CD4-positive, CD25-positive, alpha-beta regulatory T cell (primary cell): ENCODE data around the gene FBXL20. TPM values are rescaled to one million over a fixed set of nuclear protein-coding genes. Genes with fewer than 3 reads are reported as not detected.
"Not testable (repeated sequence)": the region's sequence is repeated elsewhere in the genome, so short reads cannot be mapped to it uniquely, and the experiment has no call there.

Experiments used
- ATAC-seq, 2 donors: fragments of 150-1000 bp; cut with Tn5 transposase; one replicate each; pipeline ENCODE4 v1.10.0; 2021; ENCODE audit warnings: low read depth in 2 of 2, moderate number of reproducible peaks in 2 of 2, moderate library complexity in 1 of 2
- DNase-seq, 3 donors: peaks; one replicate each; pipeline versions ENCODE4 v3.0.0 to v3.0.0-alpha.2; 2012 to 2022; ENCODE audit warnings: mixed read lengths in 1 of 3
- H3K27ac ChIP-seq: one replicate; pipeline ENCODE4 v1.7.0; 2013; ENCODE audit warnings: mild to moderate bottlenecking, low read length; ENCODE audit not compliant: insufficient read depth, poor library complexity, severe bottlenecking
- H3K27me3 ChIP-seq: one replicate; pipeline ENCODE4 v1.7.0; 2013; ENCODE audit warnings: low read length; ENCODE audit not compliant: control insufficient read depth, insufficient read depth
- H3K36me3 ChIP-seq: one replicate; pipeline ENCODE4 v1.7.0; 2013; ENCODE audit warnings: mild to moderate bottlenecking, low read length, moderate library complexity; ENCODE audit not compliant: control insufficient read depth, insufficient read depth
- H3K4me1 ChIP-seq: 2 replicates; pipeline ENCODE4 v1.7.0; 2013; ENCODE audit warnings: mild to moderate bottlenecking, low read length; ENCODE audit not compliant: insufficient read depth, control insufficient read depth, poor library complexity, severe bottlenecking
- H3K4me3 ChIP-seq: one replicate; pipeline ENCODE4 v1.7.0; 2013; ENCODE audit warnings: low read depth, mild to moderate bottlenecking, low read length, moderate library complexity
- H3K9me3 ChIP-seq, 2 experiments: 1 replicate in 1 of 2; 2 replicates in 1 of 2; pipeline ENCODE4 v1.7.0; 2013; ENCODE audit warnings: low read length in 2 of 2, mild to moderate bottlenecking in 1 of 2, moderate library complexity in 1 of 2; ENCODE audit not compliant: control insufficient read depth in 2 of 2
- H3K27ac Mint-ChIP-seq, 3 donors: one replicate each; pipeline ENCODE4 v1.8.0; 2020 to 2022; ENCODE audit warnings: mild to moderate bottlenecking in 3 of 3, mixed read lengths in 3 of 3, moderate library complexity in 2 of 3
- H3K27me3 Mint-ChIP-seq: one replicate; pipeline ENCODE4 v1.8.0; 2022; ENCODE audit warnings: mild to moderate bottlenecking, mixed read lengths
- H3K36me3 Mint-ChIP-seq: one replicate; pipeline ENCODE4 v1.8.0; 2020; ENCODE audit warnings: mixed read lengths
- H3K4me1 Mint-ChIP-seq, 4 donors: one replicate each; pipeline ENCODE4 v1.8.0; 2020 to 2022; ENCODE audit warnings: mixed read lengths in 4 of 4, mild to moderate bottlenecking in 1 of 4
- H3K4me3 Mint-ChIP-seq, 4 donors: one replicate each; pipeline ENCODE4 v1.8.0; 2020 to 2022; ENCODE audit warnings: mild to moderate bottlenecking in 4 of 4, mixed read lengths in 4 of 4, moderate library complexity in 3 of 4
- H3K9me3 Mint-ChIP-seq, 7 donors: one replicate each; pipeline ENCODE4 v1.8.0; 2020 to 2022; ENCODE audit warnings: mixed read lengths in 7 of 7, mild to moderate bottlenecking in 3 of 7, moderate library complexity in 2 of 7
- polyA plus RNA-seq, 4 donors: library from polyadenylated mRNA; unstranded; fragments of 300-500 nt; fragmentation: Illumina TruSeq; gene quantifications; one replicate each; pipeline ENCODE4 v1.2.3, GENCODE V29; 2021
- total RNA-seq: library from RNA; stranded (reverse); gene quantifications from one replicate; pipeline ENCODE4 v1.2.3, GENCODE V29; 2022

The FBXL20 gene
- total and polyA plus RNA-seq, 5 donors from 2014 or later: 4.0 to 30.8 (median 5.5) TPM

GRCh38 chr17:39340731-39341130 is 60.7 kb downstream of the FBXL20 start:
- Mint-ChIP-seq H3K36me3 (peaks cover 22% of the 10 kb centered on the region), H3K9me3 (peaks cover 0 to 2% (median 0%) of the 10 kb centered on the region in 7 donors), H3K27ac (no peak overlapping the region), H3K4me1 (peaks cover 4 to 12% (median 8%) of the 10 kb centered on the region in 4 donors), H3K27me3 (no peaks in the 10 kb centered on the region), H3K4me3 (no peak overlapping the region)
- DNase-seq (no peak), ATAC-seq (no peak)
- Histone ChIP-seq H3K27me3 (no peaks in the 10 kb centered on the region), H3K36me3 (peaks cover 13% of the 10 kb centered on the region), H3K4me1 (no peaks in the 10 kb centered on the region), H3K9me3 (no peaks in the 10 kb centered on the region), H3K4me3 (no peak overlapping the region), H3K27ac (no peak overlapping the region)

- no peaks in the 10 kb centered on the region for H3K9me3 Mint-ChIP-seq
- peaks cover 24% of the 10 kb centered on the region for H3K36me3 Mint-ChIP-seq
- no peaks in the 10 kb centered on the region for H3K27me3 Mint-ChIP-seq
- DNase-seq (no peak), ATAC-seq (no peak)
- H3K27ac Mint-ChIP-seq: no peak overlapping the region
- Histone ChIP-seq H3K36me3 (peaks cover 13% of the 10 kb centered on the region), H3K4me3 (no peak overlapping the region), H3K4me1 (no peaks in the 10 kb centered on the region), H3K27me3 (no peaks in the 10 kb centered on the region), H3K9me3 (no peaks in the 10 kb centered on the region), H3K27ac (no peak overlapping the region)
- H3K4me3 Mint-ChIP-seq: no peak overlapping the region
- H3K4me1 Mint-ChIP-seq: peaks cover 0 to 9% (median 7%) of the 10 kb centered on the region in 4 donors
Observed at GRCh38 chr17:39339272-39339671, 62.2 kb downstream of the FBXL20 start.

- H3K27me3 ChIP-seq, H3K27ac ChIP-seq, H3K27ac Mint-ChIP-seq, H3K9me3 ChIP-seq, H3K4me1 ChIP-seq, H3K4me3 Mint-ChIP-seq, ATAC-seq, H3K4me1 Mint-ChIP-seq, H3K9me3 Mint-ChIP-seq, H3K27me3 Mint-ChIP-seq, DNase-seq, H3K4me3 ChIP-seq: not testable (repeated sequence)
- peaks cover 13% of the 10 kb centered on the region for H3K36me3 ChIP-seq
- H3K36me3 Mint-ChIP-seq: peaks cover 24% of the 10 kb centered on the region
Observed at GRCh38 chr17:39337649-39338048, 63.8 kb downstream of the FBXL20 start.

DNA sequence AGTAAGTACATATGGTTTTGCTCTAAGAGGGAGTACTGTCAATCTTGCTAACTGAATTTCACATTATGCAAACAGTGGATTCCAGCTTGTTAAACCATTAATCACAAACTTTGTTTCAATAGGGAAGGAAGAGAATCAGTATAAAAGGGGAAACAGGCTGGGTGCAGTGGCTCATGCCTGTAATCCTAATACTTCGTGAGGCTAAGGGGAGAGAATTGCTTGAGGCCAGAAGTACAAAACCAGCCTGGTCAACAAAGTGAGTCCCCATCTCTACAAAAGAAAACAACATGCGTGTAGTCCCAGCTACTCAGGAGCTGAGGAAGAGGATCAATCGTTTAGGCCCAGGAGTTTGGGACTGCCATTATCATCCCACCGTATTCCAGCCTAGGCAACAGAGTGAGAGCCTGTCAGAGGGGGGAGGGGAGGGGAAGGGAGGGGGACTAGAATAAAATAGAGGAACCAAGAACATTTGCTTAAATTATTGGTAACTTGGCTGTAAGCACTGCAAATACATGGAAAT is 65.7 kb downstream of the FBXL20 start:
- H3K36me3 Mint-ChIP-seq: peaks cover 21% of the 10 kb centered on the region
- peaks cover 4% of the 10 kb centered on the region for H3K36me3 ChIP-seq
- no peaks in the 10 kb centered on the region for H3K27me3 ChIP-seq
- no peak overlapping the region for H3K4me3 Mint-ChIP-seq
- H3K9me3 Mint-ChIP-seq: no peaks in the 10 kb centered on the region
- H3K4me1 ChIP-seq: no peaks in the 10 kb centered on the region
- H3K4me1 Mint-ChIP-seq: peaks cover 0 to 6% (median 3%) of the 10 kb centered on the region in 4 donors
- no peaks in the 10 kb centered on the region for H3K27me3 Mint-ChIP-seq
- H3K27ac ChIP-seq: no peak overlapping the region
- no peaks in the 10 kb centered on the region for H3K9me3 ChIP-seq
- ATAC-seq (no peak), DNase-seq (no peak)
- peak overlapping the region in 1 of 3 donors; percentile 63 for H3K27ac Mint-ChIP-seq
- H3K4me3 ChIP-seq: no peak overlapping the region

DNA sequence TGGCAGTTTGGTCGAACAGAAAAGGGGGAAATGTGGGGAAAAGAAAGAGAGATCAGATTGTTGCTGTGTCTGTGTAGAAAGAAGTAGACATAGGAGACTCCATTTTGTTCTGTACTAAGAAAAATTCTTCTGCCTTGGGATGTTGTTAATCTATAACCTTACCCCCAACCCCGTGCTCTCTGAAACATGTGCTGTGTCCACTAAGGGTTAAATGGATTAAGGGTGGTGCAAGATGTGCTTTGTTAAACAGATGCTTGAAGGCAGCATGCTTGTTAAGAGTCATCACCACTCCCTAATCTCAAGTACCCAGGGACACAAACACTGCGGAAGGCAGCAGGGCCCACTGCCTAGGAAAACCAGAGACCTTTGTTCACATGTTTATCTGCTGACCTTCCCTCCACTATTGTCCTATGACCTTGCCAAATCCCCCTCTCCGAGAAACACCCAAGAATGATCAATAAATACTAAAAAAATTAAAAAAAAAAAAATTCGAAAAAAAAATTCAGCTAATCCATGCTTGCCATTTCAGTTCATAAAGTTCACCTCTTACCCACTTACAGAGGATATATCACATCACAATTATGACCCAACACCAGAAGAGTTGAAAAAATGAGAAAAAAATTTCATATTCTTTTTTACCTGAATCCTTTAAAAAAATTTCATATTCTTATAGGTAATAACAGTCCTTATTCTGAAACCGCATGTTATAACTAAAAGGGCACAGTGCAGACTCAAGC is 67.2 kb downstream of the FBXL20 start:
- not testable (repeated sequence) for ATAC-seq, H3K27ac ChIP-seq, H3K4me1 Mint-ChIP-seq

DNA sequence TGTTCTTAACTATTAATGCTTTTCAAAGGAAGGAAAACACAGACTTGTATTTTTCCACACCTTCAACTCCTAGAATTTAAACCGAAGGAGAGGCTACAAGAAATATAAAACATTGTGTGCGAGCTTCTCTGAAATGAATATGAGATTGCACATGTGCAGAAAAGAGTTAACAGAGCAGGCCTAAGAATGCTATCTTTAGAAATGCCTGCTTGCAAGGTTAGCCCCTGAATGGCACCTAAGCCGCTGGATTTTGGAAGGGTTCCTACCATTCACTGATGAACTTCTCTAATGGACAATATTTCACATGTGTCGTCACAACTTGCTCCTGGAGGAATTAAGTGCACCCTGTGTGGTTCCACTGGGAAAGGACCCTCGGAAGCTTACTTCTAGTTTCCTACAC is 69.3 kb downstream of the FBXL20 start:
- H3K27me3 ChIP-seq: no peaks in the 10 kb centered on the region
- no peaks in the 10 kb centered on the region for H3K9me3 Mint-ChIP-seq
- H3K4me1 Mint-ChIP-seq: peaks cover 0 to 10% (median 3%) of the 10 kb centered on the region in 4 donors
- no peak overlapping the region for H3K4me3 ChIP-seq
- peaks cover 18% of the 10 kb centered on the region for H3K36me3 Mint-ChIP-seq
- ATAC-seq (no peak), DNase-seq (no peak)
- no peak overlapping the region for H3K4me3 Mint-ChIP-seq
- no peaks in the 10 kb centered on the region for H3K9me3 ChIP-seq
- H3K27me3 Mint-ChIP-seq: no peaks in the 10 kb centered on the region
- no peaks in the 10 kb centered on the region for H3K4me1 ChIP-seq
- H3K27ac Mint-ChIP-seq: no peak overlapping the region
- no peak overlapping the region for H3K27ac ChIP-seq
- no peaks in the 10 kb centered on the region for H3K36me3 ChIP-seq

More for the DNA sequence above, 67.2 kb downstream of the FBXL20 start:
- H3K4me1 ChIP-seq, H3K9me3 ChIP-seq, H3K9me3 Mint-ChIP-seq, H3K4me3 ChIP-seq, H3K4me3 Mint-ChIP-seq, H3K27ac Mint-ChIP-seq, H3K36me3 ChIP-seq, H3K27me3 Mint-ChIP-seq, DNase-seq, H3K27me3 ChIP-seq: not testable (repeated sequence)
- H3K36me3 Mint-ChIP-seq: peaks cover 19% of the 10 kb centered on the region

DNA sequence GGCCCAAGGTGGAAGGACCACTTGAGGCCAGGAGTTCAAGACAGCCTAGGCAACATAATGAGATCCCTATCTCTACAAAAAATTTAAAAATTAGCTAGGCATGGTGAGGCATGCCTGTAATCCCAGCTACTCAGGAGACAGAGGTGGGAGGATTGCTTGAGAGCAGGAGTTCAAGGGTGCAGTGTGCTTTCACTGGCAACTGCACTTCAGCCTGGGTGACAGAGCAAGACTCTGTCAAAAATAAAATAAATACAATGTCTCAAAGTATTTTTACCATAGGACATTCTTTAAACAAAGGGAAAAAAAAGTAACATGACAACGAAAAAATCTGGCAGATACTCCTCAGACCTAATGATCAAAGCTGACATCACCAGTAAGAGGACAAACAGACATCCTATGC is 72.6 kb downstream of the FBXL20 start:
- Mint-ChIP-seq H3K4me1 (peaks cover 0 to 15% (median 7%) of the 10 kb centered on the region in 4 donors), H3K9me3 (no peaks in the 10 kb centered on the region)
- ATAC-seq: no peak

GRCh38 chr17:39327109-39327508 is 74.3 kb downstream of the FBXL20 start:
- no peaks in the 10 kb centered on the region for H3K27me3 Mint-ChIP-seq
- H3K4me3 Mint-ChIP-seq: no peak overlapping the region
- H3K27ac Mint-ChIP-seq: no peak overlapping the region
- H3K4me3 ChIP-seq: no peak overlapping the region
- H3K9me3 ChIP-seq: no peaks in the 10 kb centered on the region
- no peaks in the 10 kb centered on the region for H3K9me3 Mint-ChIP-seq
- H3K27me3 ChIP-seq: no peaks in the 10 kb centered on the region
- H3K36me3 Mint-ChIP-seq: peaks cover 5% of the 10 kb centered on the region
- H3K27ac ChIP-seq: no peak overlapping the region
- H3K36me3 ChIP-seq: peaks cover 3% of the 10 kb centered on the region
- no peaks in the 10 kb centered on the region for H3K4me1 ChIP-seq
- peaks cover 0 to 15% (median 12%) of the 10 kb centered on the region in 4 donors for H3K4me1 Mint-ChIP-seq
- DNase-seq (no peak), ATAC-seq (no peak)

More for the DNA sequence above, 72.6 kb downstream of the FBXL20 start:
- no peak overlapping the region for H3K4me3 ChIP-seq
- H3K36me3 Mint-ChIP-seq: peaks cover 5% of the 10 kb centered on the region
- H3K4me3 Mint-ChIP-seq: no peak overlapping the region
- H3K27me3 ChIP-seq: no peaks in the 10 kb centered on the region
- no peaks in the 10 kb centered on the region for H3K4me1 ChIP-seq
- peaks cover 3% of the 10 kb centered on the region for H3K36me3 ChIP-seq
- no peaks in the 10 kb centered on the region for H3K9me3 ChIP-seq
- no peak overlapping the region for H3K27ac ChIP-seq
- no peaks in the 10 kb centered on the region for H3K27me3 Mint-ChIP-seq
- peak overlapping the region in 1 of 3 donors; percentile 65 for H3K27ac Mint-ChIP-seq
- no peak for DNase-seq
